Measurements from ENCODE around the gene FCHSD1. TPM values are rescaled to one million over a fixed set of nuclear protein-coding genes. Genes with fewer than 3 reads are reported as not detected.

The FCHSD1 gene
- total and polyA plus RNA-seq, 2 donors (not counting 3 experiments of a cell fraction or from before 2014, with no cell fraction given), result 35.1 to 37.0 TPM

DNA sequence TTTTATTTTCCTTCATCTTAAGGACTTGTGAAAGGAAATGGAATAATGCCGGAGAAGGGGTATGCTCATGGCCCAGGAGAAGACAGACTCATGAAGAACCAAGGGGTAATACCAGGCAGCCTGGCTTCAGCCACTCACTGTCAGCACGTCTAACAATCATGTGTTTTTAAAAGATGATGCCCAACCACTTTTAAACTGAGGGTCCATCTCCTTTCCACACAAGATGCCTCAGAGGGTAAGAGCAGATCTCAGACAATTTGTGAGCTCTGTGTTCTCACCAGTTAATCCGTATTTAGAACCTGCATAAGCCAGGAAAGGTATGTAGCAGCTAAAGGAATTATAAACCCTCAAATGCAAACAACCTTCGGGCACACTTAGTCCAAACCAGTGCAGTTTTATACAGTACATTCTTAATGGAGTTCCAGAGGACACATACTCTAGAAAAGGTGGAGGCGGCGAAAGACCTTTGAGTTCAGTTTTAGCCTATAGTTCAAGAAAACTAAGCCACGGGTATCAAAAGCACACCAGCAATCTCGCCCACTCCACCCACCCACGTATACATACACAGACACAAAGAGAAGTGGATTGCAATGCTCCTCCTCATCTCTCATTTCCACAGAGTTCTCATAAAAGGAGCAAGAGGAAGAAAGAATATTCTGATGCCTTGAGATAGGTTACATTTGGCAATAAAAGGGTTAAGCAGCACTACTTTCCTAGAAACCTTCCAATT, 35.1 kb downstream of the FCHSD1 start:
- Histone ChIP-seq H3K4me2 (ENCODE audit: insufficient read depth, low read length) (peak overlapping the region; percentile 90), H3K9me1 (replicated peaks; ENCODE audit: control insufficient read depth, extremely low read depth, insufficient read depth, low read length) (no peaks in the 10 kb centered on the region), H3K79me2 (ENCODE audit: control insufficient read depth, insufficient read depth, low read length) (peaks cover 50% of the 10 kb centered on the region), H3K9ac (replicated peaks; ENCODE audit: extremely low read depth, insufficient read depth, low read length) (no peak overlapping the region), H3K4me3 (replicated peaks in 1 of 3; ENCODE audit: insufficient read depth in 1 of 3, low read depth in 1 of 3, low read length in 3 of 3) (no peak overlapping the region), H3K4me1 (ENCODE audit: control insufficient read depth, extremely low read depth, insufficient read depth, low read length) (peaks cover 18% of the 10 kb centered on the region), H3K36me3 (ENCODE audit: control insufficient read depth in 2 of 2, extremely low read depth in 1 of 2, insufficient read depth in 2 of 2, low read length in 2 of 2) (peaks cover 0 to 2% of the 10 kb centered on the region in 2 experiments), H3K9me3 (replicated peaks; ENCODE audit: control insufficient read depth, insufficient read depth, low read length) (no peaks in the 10 kb centered on the region), H2AFZ (ENCODE audit: low read depth, low read length) (no peak overlapping the region), H4K20me1 (replicated peaks; ENCODE audit: control insufficient read depth, extremely low read depth, insufficient read depth, low read length) (peaks cover 3% of the 10 kb centered on the region), H3K27me3 (ENCODE audit: control insufficient read depth in 2 of 2, insufficient read depth in 2 of 2, low read length in 2 of 2) (no peaks in the 10 kb centered on the region), H3K27ac (ENCODE audit: insufficient read depth, low read depth, low read length) (no peak overlapping the region)
- TF ChIP-seq, protein P1, sequence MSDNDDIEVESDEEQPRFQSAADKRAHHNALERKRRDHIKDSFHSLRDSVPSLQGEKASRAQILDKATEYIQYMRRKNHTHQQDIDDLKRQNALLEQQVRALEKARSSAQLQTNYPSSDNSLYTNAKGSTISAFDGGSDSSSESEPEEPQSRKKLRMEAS (IDR thresholded peaks at IDR 0.05; ENCODE audit: insufficient read depth, insufficient read length), result no peak
- TF ChIP-seq GATA2 (IDR thresholded peaks at IDR 0.05; ENCODE audit: insufficient read depth, insufficient read length, low read depth, low read length) (no peak), MYC (IDR thresholded peaks at IDR 0.05; ENCODE audit: low read depth, low read length) (no peak)
- intact Hi-C loops (cut with micrococcal nuclease) (no loop called here), dilution Hi-C loops (cut with MboI; ENCODE audit: extremely low pct_ligation_motif_present, low sequenced_read_pairs) (no loop called here)
- POLR2A ChIA-PET, result no interaction called here
- no peak for DNase-seq (ENCODE audit: low read depth, low spot score)
- FAIRE-seq, result no peak
- CTCF ChIA-PET, result interaction anchor here (0.5 to 8.5 kb wide), 4 partner anchors 10 to 52 kb away, joined by 3 to 1019 read pairs (median 94); partner anchors contain the start of genes HDAC3 and RELL2
- BruUV-seq (replicated peaks), result no TSS peak

DNA sequence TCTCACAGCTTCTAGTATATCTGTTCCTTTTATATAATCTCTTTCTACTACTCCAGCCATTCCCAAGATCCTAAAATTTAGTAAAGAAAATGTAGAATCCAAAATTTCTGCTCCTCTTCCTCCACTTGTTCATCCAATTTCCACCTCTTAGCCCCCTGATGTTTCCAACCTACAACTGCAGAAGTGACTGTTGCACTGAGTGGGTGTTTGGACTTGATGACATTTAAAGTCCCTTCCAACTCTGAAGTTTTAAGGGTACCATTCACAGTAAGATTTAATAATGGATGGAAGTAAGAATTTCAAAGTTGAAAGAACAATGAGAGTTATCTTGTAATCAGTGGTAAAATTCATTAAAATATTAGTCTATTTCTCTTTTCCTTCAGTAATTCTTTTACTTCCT, 37.9 kb downstream of the FCHSD1 start:
- TF ChIP-seq POLR2A (IDR thresholded peaks at IDR 0.05; ENCODE audit: low read depth, low read length) (no peak), EZH2 (IDR thresholded peaks at IDR 0.05; ENCODE audit: borderline replicate concordance, low read depth, low read length, severe bottlenecking) (no peak), MYC (IDR thresholded peaks at IDR 0.05; ENCODE audit: low read depth, low read length) (no peak), POLR2AphosphoS5 (IDR thresholded peaks at IDR 0.05; ENCODE audit: insufficient read depth, low read depth, low read length) (no peak), GATA2 (IDR thresholded peaks at IDR 0.05; ENCODE audit: insufficient read depth, insufficient read length, low read depth, low read length) (no peak), FOS (IDR thresholded peaks at IDR 0.05; ENCODE audit: borderline replicate concordance, insufficient read depth, low read length) (no peak), JUN (IDR thresholded peaks at IDR 0.05; ENCODE audit: borderline replicate concordance, insufficient read depth, insufficient read length, low read depth) (no peak)
- TF ChIP-seq, protein P2, sequence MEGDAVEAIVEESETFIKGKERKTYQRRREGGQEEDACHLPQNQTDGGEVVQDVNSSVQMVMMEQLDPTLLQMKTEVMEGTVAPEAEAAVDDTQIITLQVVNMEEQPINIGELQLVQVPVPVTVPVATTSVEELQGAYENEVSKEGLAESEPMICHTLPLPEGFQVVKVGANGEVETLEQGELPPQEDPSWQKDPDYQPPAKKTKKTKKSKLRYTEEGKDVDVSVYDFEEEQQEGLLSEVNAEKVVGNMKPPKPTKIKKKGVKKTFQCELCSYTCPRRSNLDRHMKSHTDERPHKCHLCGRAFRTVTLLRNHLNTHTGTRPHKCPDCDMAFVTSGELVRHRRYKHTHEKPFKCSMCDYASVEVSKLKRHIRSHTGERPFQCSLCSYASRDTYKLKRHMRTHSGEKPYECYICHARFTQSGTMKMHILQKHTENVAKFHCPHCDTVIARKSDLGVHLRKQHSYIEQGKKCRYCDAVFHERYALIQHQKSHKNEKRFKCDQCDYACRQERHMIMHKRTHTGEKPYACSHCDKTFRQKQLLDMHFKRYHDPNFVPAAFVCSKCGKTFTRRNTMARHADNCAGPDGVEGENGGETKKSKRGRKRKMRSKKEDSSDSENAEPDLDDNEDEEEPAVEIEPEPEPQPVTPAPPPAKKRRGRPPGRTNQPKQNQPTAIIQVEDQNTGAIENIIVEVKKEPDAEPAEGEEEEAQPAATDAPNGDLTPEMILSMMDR (IDR thresholded peaks at IDR 0.05; ENCODE audit: extremely low read depth in 1 of 2, insufficient read depth in 1 of 2, low read depth in 1 of 2, low read length in 2 of 2), result no peak
- TF ChIP-seq, protein P1 (IDR thresholded peaks at IDR 0.05; ENCODE audit: insufficient read depth, insufficient read length), result no peak
- dilution Hi-C loops (cut with MboI; ENCODE audit: extremely low pct_ligation_motif_present, low sequenced_read_pairs), result no loop called here
- ChIA-PET POLR2A (no interaction called here), CTCF (interaction anchor here (0.9 to 2.1 kb wide), 3 partner anchors 16 to 46 kb away, joined by 3 to 6 read pairs (median 5); no protein-coding TSS in a partner anchor)
- Histone ChIP-seq H3K27ac (ENCODE audit: insufficient read depth, low read depth, low read length) (no peak overlapping the region), H3K36me3 (ENCODE audit: control insufficient read depth in 2 of 2, extremely low read depth in 1 of 2, insufficient read depth in 2 of 2, low read length in 2 of 2) (no peaks in the 10 kb centered on the region), H2AFZ (ENCODE audit: low read depth, low read length) (no peak overlapping the region), H4K20me1 (replicated peaks; ENCODE audit: control insufficient read depth, extremely low read depth, insufficient read depth, low read length) (peaks cover 3% of the 10 kb centered on the region), H3K9me1 (replicated peaks; ENCODE audit: control insufficient read depth, extremely low read depth, insufficient read depth, low read length) (no peaks in the 10 kb centered on the region), H3K4me1 (ENCODE audit: control insufficient read depth, extremely low read depth, insufficient read depth, low read length) (peaks cover 18% of the 10 kb centered on the region), H3K79me2 (ENCODE audit: control insufficient read depth, insufficient read depth, low read length) (peaks cover 72% of the 10 kb centered on the region), H3K4me3 (replicated peaks in 1 of 3; ENCODE audit: insufficient read depth in 1 of 3, low read depth in 1 of 3, low read length in 3 of 3) (no peak overlapping the region), H3K27me3 (ENCODE audit: control insufficient read depth in 2 of 2, insufficient read depth in 2 of 2, low read length in 2 of 2) (no peaks in the 10 kb centered on the region), H3K9ac (replicated peaks; ENCODE audit: extremely low read depth, insufficient read depth, low read length) (no peak overlapping the region), H3K4me2 (ENCODE audit: insufficient read depth, low read length) (no peak overlapping the region), H3K9me3 (replicated peaks; ENCODE audit: control insufficient read depth, insufficient read depth, low read length) (no peaks in the 10 kb centered on the region)
- intact Hi-C loops (cut with micrococcal nuclease), result no loop called here
- no TSS peak for BruUV-seq (replicated peaks)
- no peak for FAIRE-seq
- DNase-seq (ENCODE audit: low read depth, low spot score), result no peak

Data from endothelial cell of umbilical vein (primary cell).